CMK (cell line): Measurements from ENCODE around the gene SDK1.

ENCODE experiments used
- DNase-seq: peaks from one replicate; pipeline ENCODE4 v3.0.0-alpha.2; 2010; ENCODE audit warnings: low read depth

Gene SDK1

GRCh38 chr7:3464900-3465622, 164.0 kb downstream of the SDK1 start:
- no peak for DNase-seq

GRCh38 chr7:3466261-3466660, 165.2 kb downstream of the SDK1 start:
- no peak for DNase-seq

DNA sequence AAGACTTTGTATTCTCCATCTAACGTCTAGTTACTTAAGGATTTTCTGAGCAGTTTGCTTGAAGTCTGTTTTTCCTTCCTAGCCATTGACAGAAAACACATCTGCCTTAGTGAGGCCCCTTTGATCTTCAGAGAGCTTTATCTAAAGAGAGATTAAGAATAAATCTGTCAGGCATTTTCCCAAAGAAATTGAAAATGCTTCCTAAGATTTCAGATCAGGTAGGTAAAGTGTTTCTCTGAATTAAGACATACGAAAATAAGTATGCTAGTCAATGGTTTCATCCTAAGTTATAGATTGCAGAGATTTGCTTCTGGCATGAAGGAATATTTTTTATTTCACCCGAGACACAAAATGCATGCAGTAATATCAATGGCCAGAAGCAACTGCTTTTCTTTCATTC, 168.6 kb downstream of the SDK1 start:
- no peak for DNase-seq

DNA sequence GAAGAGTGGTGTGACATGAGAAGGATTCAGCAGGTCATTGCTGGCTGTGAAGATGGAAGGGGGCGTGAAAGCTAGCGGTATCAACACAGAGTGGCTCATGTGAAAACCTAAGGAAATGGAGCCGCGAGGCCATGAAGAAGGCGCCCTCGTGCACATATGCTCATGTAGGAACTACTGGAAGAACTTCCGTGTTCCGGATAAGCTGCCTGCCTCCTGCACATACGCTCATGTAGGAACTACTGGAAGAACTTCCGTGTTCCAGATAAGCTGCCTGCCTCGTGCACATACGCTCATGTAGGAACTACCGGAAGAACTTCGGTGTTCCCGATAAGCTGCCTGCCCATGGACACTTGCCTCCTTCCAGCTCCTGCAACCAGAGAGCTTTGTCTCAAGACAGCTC, 179.1 kb downstream of the SDK1 start:
- no peak for DNase-seq

- no peak for DNase-seq
These were observed 180.4 kb downstream of the SDK1 start for GRCh38 chr7:3481435-3481834.

GRCh38 chr7:3482147-3482921, 181.3 kb downstream of the SDK1 start:
- no peak for DNase-seq

- DNase-seq, result no peak
These were observed 185.8 kb downstream of the SDK1 start for GRCh38 chr7:3486841-3487240.

DNA sequence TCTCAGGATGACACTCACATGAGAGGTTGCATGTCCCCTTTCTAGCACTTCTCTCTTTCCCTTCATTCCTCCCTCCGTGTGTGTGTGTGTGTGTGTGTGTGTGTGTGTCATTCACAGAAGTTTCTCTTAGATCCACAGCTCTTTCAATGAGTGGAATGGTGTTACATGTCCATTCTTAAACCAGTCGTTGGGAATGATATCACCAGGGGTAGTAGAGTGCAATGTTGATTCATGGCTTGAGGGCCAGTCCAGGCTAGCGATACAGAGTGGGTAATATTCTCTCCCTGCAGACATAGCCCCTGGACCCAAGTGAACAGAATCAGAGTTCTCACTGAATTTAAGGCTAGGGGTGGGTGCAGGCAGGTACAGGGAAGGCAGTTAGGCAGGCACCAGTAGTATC, 187.8 kb downstream of the SDK1 start:
- no peak for DNase-seq

DNA sequence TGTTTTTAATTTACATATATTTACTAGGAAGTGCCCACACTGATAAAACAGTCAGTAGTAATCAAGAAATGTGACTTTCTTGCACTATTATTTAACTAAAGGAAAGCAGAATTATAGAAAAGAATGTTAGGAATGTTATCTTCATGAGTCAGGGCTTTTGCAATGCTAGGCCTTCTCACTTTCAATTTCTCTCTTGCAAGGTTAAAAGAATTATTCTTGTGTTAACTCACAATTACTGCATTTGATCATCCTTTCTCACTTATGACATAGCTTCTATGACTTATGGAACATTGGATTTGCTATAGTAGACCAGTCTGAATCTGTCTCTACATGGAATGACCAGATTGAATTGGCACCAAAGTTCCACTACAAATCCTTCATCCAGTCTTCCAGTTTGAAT, 192.4 kb downstream of the SDK1 start:
- DNase-seq, result no peak

DNA sequence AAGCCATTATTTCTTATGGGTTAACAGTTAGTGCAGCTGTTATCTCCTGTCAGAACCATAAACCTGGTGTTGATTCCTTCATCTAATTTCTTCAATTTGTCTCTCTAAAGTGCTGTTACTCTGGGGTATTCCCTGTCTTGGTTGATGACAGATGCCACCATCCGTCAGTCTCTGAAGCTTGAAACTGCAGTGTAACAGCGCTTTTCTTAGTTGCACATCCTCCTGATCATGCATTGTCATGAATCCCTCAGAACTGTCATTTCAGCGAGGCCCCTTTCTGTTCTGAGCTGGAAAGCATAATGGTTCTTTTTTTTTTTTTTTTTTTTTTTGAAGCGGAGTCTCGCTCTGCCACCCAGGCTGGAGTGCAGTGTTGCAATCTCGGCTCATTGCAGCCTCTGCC, 193.9 kb downstream of the SDK1 start:
- DNase-seq, result no peak

DNA sequence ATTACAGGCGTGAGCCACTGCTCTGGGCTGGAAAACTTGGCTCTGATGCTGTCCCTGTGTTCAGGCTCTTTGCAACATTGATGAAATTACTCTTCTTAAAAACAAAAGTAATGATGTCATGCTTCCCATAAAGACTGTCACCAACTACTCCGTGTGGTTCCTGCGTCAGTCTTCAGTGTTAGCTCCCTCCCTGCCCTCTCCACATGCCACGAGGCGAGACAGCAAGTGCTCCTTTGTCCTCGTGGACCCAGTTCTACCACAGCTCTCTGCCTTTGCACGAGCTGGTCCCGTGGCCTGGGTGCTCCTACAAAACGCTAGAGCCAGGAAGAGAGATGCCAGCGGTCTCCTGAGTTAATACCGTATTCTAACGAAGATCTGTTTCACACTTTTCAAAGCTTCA, 194.5 kb downstream of the SDK1 start:
- no peak for DNase-seq

DNA sequence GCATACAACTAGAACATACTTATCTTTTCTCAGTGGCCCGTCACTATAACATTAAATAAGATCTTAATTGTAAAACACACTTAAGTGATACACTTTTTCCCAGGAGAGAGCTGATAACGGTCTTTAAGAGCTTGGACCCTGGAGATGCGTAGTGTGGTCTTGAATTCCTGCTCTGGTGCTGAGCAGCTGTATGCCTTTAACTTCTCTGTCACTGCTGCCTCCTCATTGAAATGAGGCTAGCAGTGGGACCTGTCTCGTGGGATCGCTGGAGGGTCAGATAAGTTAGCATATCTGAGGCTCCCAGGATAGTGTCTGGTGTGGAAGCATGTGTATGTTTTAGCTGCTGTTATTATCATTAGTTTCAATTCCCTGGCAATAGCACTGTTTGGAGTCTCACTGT, 194.9 kb downstream of the SDK1 start:
- DNase-seq, result no peak

- DNase-seq, result no peak
These were observed 196.7 kb downstream of the SDK1 start for GRCh38 chr7:3497796-3498195.

DNA sequence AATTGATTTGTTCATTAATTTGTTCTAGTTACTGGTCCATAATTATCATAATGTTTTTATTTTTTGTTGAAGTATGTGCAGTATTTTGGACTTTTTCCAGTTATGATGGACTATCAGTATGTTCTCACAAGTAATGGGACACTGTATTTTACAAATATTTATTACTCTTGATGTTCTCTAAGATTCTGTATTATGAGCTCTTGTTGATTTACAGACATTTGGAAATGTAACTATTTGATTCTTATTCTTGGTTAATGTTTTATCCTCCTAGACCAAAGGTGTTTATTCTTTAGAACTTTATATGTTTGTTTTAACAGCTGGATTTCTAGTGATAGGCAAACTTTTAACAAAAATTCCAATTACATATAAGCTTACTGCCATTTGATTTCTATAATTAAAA, 200.6 kb downstream of the SDK1 start:
- no peak for DNase-seq

DNA sequence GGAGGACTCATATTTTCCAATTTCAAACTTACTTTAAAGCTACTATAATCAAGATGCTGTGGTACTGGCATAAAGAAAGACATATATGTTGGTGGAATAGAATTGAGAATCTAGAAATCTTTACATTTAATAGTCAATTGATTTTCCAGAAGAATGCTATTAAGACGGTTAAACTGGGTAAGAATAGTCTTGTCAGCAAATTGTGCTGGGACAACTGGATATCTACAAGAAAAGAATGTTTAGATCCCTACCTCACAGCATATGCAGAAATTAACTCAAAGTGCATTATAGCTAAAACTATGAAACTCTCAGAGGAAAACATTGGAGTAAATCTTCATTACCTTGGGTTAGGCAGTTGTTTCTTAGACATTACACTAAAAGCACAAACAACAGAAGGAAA, 203.3 kb downstream of the SDK1 start:
- no peak for DNase-seq

GRCh38 chr7:3510101-3511020, 209.3 kb downstream of the SDK1 start:
- no peak for DNase-seq

GRCh38 chr7:3517344-3517743, 216.3 kb downstream of the SDK1 start:
- no peak for DNase-seq

DNA sequence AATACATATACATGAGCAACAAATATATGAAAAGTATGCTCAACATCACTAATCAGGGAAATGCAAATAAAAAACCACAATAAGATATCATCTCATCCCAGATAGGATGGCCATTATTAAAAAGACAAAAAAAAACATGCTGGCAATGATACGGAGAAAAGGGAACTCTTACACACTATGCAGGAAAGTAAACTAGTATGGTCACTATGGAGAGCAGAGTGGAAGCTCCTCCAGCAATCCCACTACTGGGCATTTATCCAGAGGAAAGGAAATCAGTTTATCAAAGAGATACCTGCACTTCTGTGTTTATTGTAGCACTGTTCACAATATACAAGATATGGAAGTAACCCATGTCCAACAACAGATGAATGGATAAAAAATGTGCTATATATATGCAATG, 217.5 kb downstream of the SDK1 start:
- DNase-seq, result no peak

DNA sequence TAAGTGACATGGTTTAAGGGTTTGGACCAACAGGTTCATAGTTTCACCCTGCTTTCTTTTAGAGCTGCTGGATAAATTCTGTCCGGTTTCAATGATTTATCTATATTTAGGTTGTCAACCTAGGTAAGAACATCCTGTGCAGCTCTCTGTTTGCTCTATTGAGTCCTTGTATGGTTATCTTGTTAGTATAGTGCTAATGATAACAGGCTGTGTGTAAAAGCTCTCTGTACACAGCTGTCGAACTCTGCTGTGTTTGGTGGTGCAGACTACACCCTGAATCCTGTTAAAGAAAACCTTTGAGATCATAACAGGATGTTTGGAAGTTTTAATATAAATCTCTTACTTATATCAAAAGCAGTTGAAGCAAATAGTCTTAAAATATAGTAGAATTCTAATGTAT, 219.2 kb downstream of the SDK1 start:
- DNase-seq, result no peak

DNA sequence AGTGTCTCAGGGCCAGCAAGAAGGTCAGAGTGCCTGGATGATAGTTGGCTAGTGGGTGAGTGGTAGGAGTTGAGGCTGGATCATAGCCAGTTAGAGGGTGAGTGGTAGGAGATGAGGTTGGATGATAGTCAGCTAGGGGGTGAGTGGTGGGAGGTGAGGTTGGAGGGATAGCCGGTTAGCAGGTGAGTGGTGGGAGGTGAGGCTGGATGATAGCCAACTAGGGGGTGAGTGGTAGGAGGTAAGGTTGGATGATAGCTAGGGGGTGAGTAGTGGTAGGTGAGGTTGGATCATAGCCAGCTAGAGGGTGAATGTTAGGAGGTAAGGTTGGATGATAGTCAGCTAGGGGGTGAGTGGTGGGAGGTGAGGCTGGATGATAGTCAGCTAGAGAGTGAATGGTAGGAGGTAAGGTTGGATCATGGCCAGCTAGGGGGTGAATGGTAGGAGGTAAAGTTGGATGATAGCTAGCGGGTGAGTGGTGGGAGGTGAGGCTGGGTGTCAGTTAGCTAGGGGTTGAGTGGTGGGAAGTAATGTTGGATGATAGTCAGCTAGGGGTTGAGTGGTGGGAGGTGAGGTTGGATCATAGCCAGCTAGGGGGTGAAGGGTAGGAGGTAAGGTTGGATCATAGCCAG, 226.6 kb downstream of the SDK1 start:
- no peak for DNase-seq

DNA sequence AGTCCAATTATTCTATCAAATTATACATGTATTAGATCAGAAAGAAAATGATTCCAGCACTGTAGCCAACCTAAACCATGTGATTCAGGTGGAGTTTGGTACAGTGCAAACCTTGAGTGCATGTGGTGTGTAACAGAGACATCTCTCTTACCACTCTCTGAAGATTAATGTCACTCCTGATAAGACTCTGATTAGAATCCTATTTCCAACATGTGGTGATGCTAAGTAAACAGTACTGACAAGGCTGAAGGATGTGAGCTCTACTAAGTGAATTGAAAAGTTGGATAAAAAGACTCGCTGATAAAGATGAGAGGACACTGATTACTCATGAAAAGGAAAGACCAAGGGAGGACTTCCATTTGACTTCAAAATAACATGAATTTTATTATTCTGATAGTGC, 232.0 kb downstream of the SDK1 start:
- no peak for DNase-seq

GRCh38 chr7:3537210-3537875, 236.3 kb downstream of the SDK1 start:
- no peak for DNase-seq
